GM12874 (cell line): Measurements from ENCODE around the gene TYRO3.

ENCODE experiments used
- CTCF ChIP-seq: IDR thresholded peaks from 2 replicates; pipeline ENCODE4 v1.5.1; 2011; ENCODE audit warnings: low read depth, mild to moderate bottlenecking, control low read depth, low read length, moderate library complexity; ENCODE audit not compliant: insufficient read depth

The TYRO3 gene

GRCh38 chr15:41543521-41543870 is 15.5 kb upstream of the TYRO3 start:
- no peak for TF ChIP-seq CTCF

GRCh38 chr15:41544650-41545015 is 14.4 kb upstream of the TYRO3 start:
- TF ChIP-seq CTCF = no peak

GRCh38 chr15:41545218-41545617 is 13.8 kb upstream of the TYRO3 start:
- TF ChIP-seq CTCF = no peak

GRCh38 chr15:41546851-41547786 is 11.9 kb upstream of the TYRO3 start:
- no peak for TF ChIP-seq CTCF

GRCh38 chr15:41550066-41550775 is 8.8 kb upstream of the TYRO3 start:
- TF ChIP-seq CTCF = no peak

GRCh38 chr15:41553731-41554130 is 5.3 kb upstream of the TYRO3 start:
- no peak for TF ChIP-seq CTCF

- no peak for TF ChIP-seq CTCF
Observed at GRCh38 chr15:41554343-41554742, 4.7 kb upstream of the TYRO3 start.
